Activated CD4-positive, alpha-beta T cell treated with anti-CD3 and anti-CD28 coated beads, Interleukin-2, Interleukin-4, amounts not matched to agents 100 ng/mL and 50 ng/mL, durations not matched to agents 16 hours and 8 hours (primary cell): ENCODE data around the gene MAN1A2.
"Not testable (repeated sequence)": the region's sequence is repeated elsewhere in the genome, so short reads cannot be mapped to it uniquely, and the experiment has no call there.

Source experiments
- DNase-seq: peaks from one replicate; pipeline ENCODE4 v3.0.0-alpha.2; 2020; ENCODE audit warnings: low spot score

Gene MAN1A2

GRCh38 chr1:117558451-117558850, 191.2 kb downstream of the MAN1A2 start:
- DNase-seq: not testable (repeated sequence)

DNA sequence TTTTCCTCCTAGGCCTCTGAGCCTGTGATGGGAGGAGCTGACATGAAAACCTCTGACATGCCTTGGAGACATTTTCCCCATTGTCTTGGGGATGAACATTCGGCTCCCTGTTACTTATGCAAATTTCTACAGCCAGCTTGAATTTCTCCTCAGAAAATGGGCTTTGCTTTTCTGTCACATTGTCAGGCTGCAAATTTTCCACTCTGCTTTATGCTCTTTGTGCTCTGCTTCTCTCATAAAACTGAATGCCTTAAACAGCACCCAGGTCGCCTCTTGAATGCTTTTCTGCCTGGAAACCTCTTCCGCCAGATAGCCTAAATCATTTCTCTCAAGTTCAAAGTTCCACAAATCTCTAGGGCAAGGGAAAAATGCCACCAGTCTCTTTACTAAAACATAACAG, 191.9 kb downstream of the MAN1A2 start:
- DNase-seq: no peak

DNA sequence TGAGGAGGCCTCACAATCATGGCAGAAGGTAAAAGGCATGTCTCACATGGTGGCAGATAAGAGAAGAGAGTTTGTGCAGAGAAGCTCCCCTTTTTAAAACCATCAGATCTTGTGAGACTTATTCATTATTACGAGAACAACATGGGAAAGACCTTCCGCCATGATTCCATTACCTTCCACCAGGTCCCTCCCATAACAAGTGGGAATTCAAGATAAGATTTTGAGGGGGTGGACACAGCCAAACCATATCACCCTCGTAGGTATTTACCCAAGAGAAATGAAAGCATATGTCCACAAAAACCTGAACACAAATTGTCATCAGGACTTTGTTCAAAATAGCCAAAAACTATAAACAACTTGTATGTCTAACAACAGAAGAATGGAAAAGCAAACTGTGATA, 192.7 kb downstream of the MAN1A2 start:
- no peak for DNase-seq

DNA sequence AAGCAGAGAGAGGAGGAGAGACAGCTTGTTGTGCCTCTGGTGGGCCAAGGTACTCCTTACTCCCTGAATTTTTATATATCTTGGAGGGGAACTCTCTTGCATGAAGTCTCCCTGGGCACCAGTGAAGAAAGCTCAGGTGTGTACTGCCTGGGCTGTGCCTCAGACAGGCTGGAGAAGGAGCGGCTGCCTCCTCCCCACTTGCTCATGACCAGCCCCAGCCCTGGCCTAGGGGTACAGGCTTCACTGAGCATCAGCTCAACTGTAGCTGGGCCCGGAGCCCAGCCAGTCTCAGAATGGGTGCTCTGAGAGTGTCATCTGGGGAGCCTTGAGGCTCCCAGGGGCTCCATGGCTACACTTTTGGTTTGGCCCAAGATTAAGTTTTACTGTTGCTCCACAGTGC, 193.8 kb downstream of the MAN1A2 start:
- no peak for DNase-seq

GRCh38 chr1:117561551-117561950, 194.3 kb downstream of the MAN1A2 start:
- DNase-seq: no peak

- no peak for DNase-seq
These were observed 195.6 kb downstream of the MAN1A2 start for GRCh38 chr1:117562581-117563491.

DNA sequence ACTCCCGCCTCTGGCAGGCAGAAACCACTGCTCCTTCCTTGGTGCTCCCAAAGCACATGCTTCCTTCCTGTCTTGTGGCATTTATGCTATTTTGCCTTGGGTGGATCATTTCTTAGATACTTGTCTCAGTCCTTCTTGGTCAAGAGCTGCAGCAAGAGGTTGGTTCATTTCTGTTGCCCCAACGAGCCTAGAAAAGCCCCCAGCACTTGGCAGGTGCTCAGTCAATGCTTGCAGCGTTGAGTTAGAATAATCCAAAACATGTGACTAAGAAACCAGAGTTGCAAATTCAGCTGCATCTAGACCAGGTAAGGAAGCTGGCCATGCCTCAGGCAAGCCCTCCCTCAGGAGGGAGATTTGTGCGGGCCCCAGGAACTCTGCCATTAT, 196.2 kb downstream of the MAN1A2 start:
- DNase-seq: no peak

DNA sequence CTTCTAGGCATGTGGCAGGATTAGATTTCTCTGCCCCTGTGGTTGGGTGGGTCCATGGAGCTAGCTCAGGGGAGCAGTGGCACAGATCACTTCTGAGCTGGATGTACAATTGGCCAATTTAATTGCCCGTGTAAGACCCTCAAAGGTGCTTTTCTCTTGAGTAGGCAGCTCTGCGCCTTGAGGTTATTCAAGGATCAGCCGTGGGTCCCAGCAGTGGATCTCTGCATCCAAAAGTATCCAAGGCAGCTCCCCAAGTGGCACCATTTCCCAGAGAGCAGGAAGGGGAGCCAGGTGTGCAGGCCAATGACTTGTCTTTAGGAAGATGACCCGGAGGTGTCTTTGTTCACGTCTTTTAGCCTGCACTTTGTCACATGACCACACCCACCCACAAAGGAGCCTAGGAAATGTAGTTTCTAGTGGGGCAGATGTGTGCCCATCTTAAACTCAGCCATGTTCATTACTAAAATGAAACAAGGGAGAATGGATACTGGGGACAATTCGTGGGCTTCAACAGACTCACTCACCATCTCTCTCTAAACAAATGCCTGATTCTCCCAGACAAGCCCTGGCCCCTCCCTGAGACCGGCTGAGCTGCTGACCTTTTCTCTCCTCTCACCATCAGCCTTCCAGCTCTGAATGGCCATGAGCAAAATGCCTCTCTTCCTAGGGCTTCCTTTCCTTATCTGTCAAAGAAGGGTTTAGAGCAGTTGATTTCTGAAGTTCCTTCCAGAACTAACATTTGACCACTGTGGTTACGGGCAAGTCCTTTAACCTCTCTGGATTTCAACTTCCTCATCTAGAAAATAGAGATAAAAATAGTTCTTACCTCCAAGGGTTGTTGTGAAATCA, 197.2 kb downstream of the MAN1A2 start:
- DNase-seq: no peak

DNA sequence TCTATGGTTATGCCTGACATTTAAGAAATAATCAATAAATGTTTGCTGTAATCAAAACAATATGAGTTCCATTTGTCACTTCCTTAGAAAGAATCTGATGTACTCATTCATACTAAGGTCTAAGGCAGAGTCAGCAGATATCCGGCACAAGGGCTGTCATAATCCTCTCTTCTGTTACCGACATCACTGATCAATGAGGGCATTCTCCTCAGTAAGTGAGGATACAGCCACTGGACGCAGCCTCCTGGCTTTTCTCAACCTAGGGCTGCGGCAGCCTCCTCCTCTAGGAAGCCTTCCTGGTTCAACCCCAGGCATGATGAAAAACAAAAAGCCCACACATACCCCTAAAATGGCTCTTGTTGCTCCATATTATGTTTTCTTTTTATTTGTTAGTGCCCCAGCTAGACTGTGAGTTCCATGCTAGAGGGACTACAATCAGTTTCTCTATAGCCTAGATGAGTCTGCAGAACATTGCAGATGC, 197.9 kb downstream of the MAN1A2 start:
- no peak for DNase-seq

- no peak for DNase-seq
These were observed 198.7 kb downstream of the MAN1A2 start for GRCh38 chr1:117565745-117566455.

DNA sequence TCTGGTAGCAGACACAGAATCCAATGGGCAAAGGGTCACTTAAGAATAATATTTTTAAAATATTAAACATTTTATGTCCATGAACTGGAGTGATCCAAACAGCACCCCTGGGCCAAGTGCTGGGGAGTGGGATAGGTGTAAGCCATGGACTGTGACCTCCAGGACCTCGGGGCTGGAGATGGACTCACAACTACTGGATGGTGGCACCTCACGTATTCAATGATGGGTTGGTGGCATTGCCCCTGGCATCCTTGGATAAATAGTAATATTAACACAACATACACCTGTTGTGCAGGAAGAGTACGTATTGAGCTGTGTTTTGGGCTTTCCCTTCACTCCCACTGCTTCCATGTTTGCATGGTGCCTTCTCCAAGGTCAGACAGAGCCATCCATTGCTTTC, 199.3 kb downstream of the MAN1A2 start:
- no peak for DNase-seq

DNA sequence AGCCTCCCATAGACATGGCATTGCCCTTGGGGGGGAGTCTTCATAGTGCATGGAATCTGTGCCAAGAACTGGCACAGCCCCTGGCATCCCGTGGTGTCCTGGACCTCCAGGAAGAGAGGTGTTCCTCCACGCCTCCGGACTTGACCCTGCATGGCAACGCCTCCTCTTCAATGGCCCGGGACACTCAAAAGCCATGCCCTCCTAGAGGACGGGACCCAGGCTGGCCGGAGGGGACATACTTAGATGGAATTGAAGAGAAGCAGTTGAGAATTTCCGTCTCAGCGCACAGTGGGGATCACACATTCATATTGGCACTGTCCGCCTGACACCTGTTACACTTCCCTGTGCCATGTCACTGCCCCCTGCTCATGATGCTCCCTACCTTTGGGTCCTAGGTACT, 200.2 kb downstream of the MAN1A2 start:
- no peak for DNase-seq

DNA sequence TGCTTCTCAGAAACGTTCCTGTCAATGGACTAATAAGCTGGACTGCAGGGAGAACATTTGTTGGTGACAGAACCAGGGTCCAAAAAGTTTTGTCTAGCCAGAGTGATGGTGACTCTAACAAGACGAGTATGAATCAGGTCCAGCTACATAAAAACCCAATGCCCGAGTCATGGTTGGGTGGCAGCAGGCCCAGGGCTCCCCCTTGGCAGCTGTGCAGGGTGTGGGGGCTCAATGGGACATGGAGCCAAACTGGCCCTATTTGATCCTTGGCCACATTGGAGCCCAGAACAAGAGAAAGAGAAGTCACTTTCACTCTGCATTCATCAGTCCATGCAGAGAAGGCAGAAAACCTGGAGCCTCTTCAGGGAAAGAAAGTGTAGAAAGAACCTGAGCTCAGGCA, 200.7 kb downstream of the MAN1A2 start:
- DNase-seq: no peak

DNA sequence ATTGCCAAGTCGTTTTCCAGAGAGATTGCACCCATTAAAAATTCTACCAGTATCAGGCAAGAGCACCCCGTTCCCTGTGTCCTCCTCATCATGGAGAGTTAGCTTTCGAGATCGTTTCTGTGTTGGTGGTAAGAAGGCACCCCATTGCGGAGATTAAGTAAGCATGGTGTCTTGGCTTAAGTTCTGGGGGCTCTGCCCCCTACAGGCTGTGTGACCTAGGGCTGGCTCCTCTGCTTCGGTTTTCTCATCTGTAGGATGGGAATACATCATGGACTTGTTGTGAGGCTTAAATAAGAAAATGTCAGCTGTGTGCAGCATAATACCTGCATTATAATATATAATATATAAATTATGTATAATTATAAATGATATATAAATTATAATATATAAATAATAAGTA, 201.8 kb downstream of the MAN1A2 start:
- no peak for DNase-seq

DNA sequence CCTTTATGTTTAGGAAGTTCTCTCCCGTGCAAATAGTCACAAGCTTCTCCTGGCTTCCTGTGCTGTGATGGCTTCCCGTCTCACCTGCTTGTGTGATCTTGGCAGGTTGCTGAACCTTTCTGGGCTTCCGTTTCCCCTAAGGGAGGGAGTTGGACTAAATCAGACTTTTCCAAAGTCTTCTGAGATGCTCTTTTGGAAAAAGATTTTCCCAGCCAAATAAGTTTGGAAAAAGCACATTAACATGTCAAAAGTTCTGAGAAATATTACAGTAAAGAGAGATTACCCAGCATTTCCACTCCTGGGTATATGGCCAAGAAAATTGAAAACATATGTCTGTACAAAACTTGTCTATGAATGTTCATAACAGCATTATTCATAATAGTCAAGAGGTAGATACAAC, 202.6 kb downstream of the MAN1A2 start:
- no peak for DNase-seq

- no peak for DNase-seq
These were observed 203.8 kb downstream of the MAN1A2 start for GRCh38 chr1:117570988-117571409.

- DNase-seq: no peak
These were observed 204.2 kb downstream of the MAN1A2 start for GRCh38 chr1:117571496-117571895.

DNA sequence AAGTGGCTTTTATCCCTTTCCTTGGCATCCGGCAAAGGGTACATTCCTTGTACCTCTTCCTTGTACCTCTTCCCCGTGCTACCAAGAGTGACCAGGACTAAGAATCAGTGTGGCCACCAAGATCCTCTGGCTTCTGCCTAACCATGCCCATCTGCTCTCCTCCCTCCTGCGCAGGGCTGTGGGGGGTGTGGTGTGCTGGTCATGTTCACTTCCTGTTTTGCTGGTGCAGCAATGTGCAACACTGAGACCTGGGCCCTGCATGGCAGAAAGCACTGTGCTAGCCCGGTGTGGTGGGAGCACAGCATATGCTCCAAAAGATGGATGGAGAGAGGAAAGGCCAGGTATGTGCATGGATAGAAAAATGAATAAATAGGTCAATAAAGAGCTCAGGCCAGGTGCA, 205.3 kb downstream of the MAN1A2 start:
- DNase-seq: no peak

GRCh38 chr1:117573386-117574023, 206.3 kb downstream of the MAN1A2 start:
- DNase-seq: no peak

- no peak for DNase-seq
These were observed 207.0 kb downstream of the MAN1A2 start for GRCh38 chr1:117574161-117574835.

GRCh38 chr1:117575586-117576225, 208.5 kb downstream of the MAN1A2 start:
- no peak for DNase-seq
